ENCODE data around the gene RARG.

GRCh38 chr12:53235742-53236442 lies 3.9 kb upstream of the RARG start:
- TF ChIP-seq TEAD4 (IDR thresholded peaks at IDR 0.05) (no peak), NFIC (IDR thresholded peaks at IDR 0.05) (no peak), YY1 (IDR thresholded peaks at IDR 0.05; ENCODE audit: low read depth) (no peak), ZBTB7A (IDR thresholded peaks at IDR 0.05; ENCODE audit: low read depth) (no peak; the same call in 1 of the 2 replicates), MAX (IDR thresholded peaks at IDR 0.05) (no peak), RAD21 (IDR thresholded peaks at IDR 0.05; ENCODE audit: low read depth) (no peak), TCF12 (IDR thresholded peaks at IDR 0.05; ENCODE audit: low read depth) (no peak), EP300 (IDR thresholded peaks at IDR 0.05; ENCODE audit: borderline replicate concordance) (no peak), USF1 (IDR thresholded peaks at IDR 0.05) (no peak), CEBPB (IDR thresholded peaks at IDR 0.05) (no peak)

Data from Ishikawa (cell line).